Cardiac muscle cell (in vitro differentiated cells and primary cell): ENCODE measurements around the gene GATAD2A. TPM values are rescaled to one million over a fixed set of nuclear protein-coding genes. Genes with fewer than 3 reads are reported as not detected.

Experiments used
- DNase-seq, 2 donors: peaks; one replicate each; pipeline versions ENCODE4 v3.0.0 to v3.0.0-alpha.2; 2010 to 2017; ENCODE audit warnings: low read depth in 1 of 2, low spot score in 1 of 2
- H3K27ac ChIP-seq: fragments of 200-600 bp; sonication (generic); 2 replicates; pipeline ENCODE4 v1.5.1; 2016
- H3K27me3 ChIP-seq: fragments of 200-600 bp; sonication (generic); 2 replicates; pipeline ENCODE4 v1.6.0; 2016; ENCODE audit warnings: control low read depth
- H3K36me3 ChIP-seq: fragments of 200-600 bp; sonication (generic); 2 replicates; pipeline ENCODE4 v1.5.1; 2016; ENCODE audit warnings: control low read depth
- H3K4me1 ChIP-seq: fragments of 200-600 bp; sonication (generic); 2 replicates; pipeline ENCODE4 v1.8.1; 2017; ENCODE audit warnings: low read depth, mild to moderate bottlenecking, mixed run types
- H3K4me3 ChIP-seq: fragments of 200-600 bp; sonication (generic); 2 replicates; pipeline ENCODE4 v1.5.1; 2016; ENCODE audit warnings: mild to moderate bottlenecking
- H3K9me3 ChIP-seq: fragments of 200-600 bp; sonication (generic); 2 replicates; pipeline ENCODE4 v1.5.1; 2017; ENCODE audit warnings: low read depth, mild to moderate bottlenecking, control low read depth
- CTCF ChIP-seq: IDR thresholded peaks from 2 replicates; pipeline ENCODE4 v1.5.1; 2012; ENCODE audit warnings: low read depth, mild to moderate bottlenecking, low read length
- polyA plus RNA-seq: library from polyadenylated mRNA; unstranded; fragments of >200 nt; fragmentation: Nextera tagmentation; extraction: Ambion mirVana; gene quantifications from 2 replicates; pipeline ENCODE4 v1.2.1, GENCODE V29; 2016
- total RNA-seq: library from RNA; depleted of rRNA; stranded (reverse); fragments of >200 nt; gene quantifications from 2 replicates; pipeline ENCODE4 v1.2.3, GENCODE V29; 2016

GATAD2A gene
- total and polyA plus RNA-seq, 2 experiments from 2014 or later: 32.3 to 98.3 TPM

GRCh38 chr19:19487950-19488874 lies 82.7 kb downstream of the GATAD2A start:
- peak; percentile 42 to 45 for DNase-seq

GRCh38 chr19:19488875-19489690 lies 83.6 kb downstream of the GATAD2A start:
- Histone ChIP-seq H3K4me1 (peaks cover 28% of the 10 kb centered on the region), H3K9me3 (no peaks in the 10 kb centered on the region), H3K36me3 (peaks cover 4% of the 10 kb centered on the region), H3K27me3 (no peaks in the 10 kb centered on the region), H3K4me3 (no peak overlapping the region), H3K27ac (peak overlapping the region; percentile 91)
- peak; percentile 33 to 96 for DNase-seq
- TF ChIP-seq CTCF: no peak

More at GRCh38 chr19:19487950-19488874, 82.7 kb downstream of the GATAD2A start:
- no peak for TF ChIP-seq CTCF
- Histone ChIP-seq H3K27me3 (no peaks in the 10 kb centered on the region), H3K27ac (peak overlapping the region; percentile 91), H3K4me3 (no peak overlapping the region), H3K4me1 (peaks cover 29% of the 10 kb centered on the region), H3K9me3 (no peaks in the 10 kb centered on the region), H3K36me3 (no peaks in the 10 kb centered on the region)

GRCh38 chr19:19489804-19490204 lies 84.3 kb downstream of the GATAD2A start:
- Histone ChIP-seq H3K4me3 (no peak overlapping the region), H3K27me3 (no peaks in the 10 kb centered on the region), H3K27ac (peak overlapping the region; percentile 91), H3K9me3 (no peaks in the 10 kb centered on the region), H3K36me3 (peaks cover 11% of the 10 kb centered on the region), H3K4me1 (peaks cover 28% of the 10 kb centered on the region)
- DNase-seq: peak in 1 of 2 donors; percentile 16
- TF ChIP-seq CTCF: no peak

GRCh38 chr19:19490214-19490968 lies 84.9 kb downstream of the GATAD2A start:
- Histone ChIP-seq H3K4me1 (peaks cover 28% of the 10 kb centered on the region), H3K27me3 (no peaks in the 10 kb centered on the region), H3K9me3 (no peaks in the 10 kb centered on the region), H3K4me3 (no peak overlapping the region), H3K27ac (peak overlapping the region; percentile 91), H3K36me3 (peaks cover 12% of the 10 kb centered on the region)
- peak; percentile 81 for TF ChIP-seq CTCF
- DNase-seq: peak; percentile 85 to 89

- Histone ChIP-seq H3K36me3 (peaks cover 16% of the 10 kb centered on the region), H3K4me1 (peaks cover 28% of the 10 kb centered on the region)
- DNase-seq: no peak
Measured at GRCh38 chr19:19491321-19492025, 86.0 kb downstream of the GATAD2A start.

More at GRCh38 chr19:19491321-19492025, 86.0 kb downstream of the GATAD2A start:
- Histone ChIP-seq H3K4me3 (no peak overlapping the region), H3K27me3 (no peaks in the 10 kb centered on the region), H3K9me3 (no peaks in the 10 kb centered on the region), H3K27ac (no peak overlapping the region)
- no peak for TF ChIP-seq CTCF
